HepG2 (cell line): Measurements from ENCODE around the gene MAN1C1. TPM values are rescaled to one million over a fixed set of nuclear protein-coding genes. Genes with fewer than 3 reads are reported as not detected.

Experiments
- ATAC-seq: fragments of 200-7000 bp; cut with Tn5 transposase; 3 replicates; pipeline ENCODE4 v1.9.1; 2020; ENCODE audit warnings: mild to moderate bottlenecking, moderate library complexity
- BruUV-seq: library from RNA; stranded (reverse); fragments of 400-500 nt; replicated peaks from 2 replicates; lab custom pipeline; 2021; lab: Mats Ljungman, UMichigan
- CTCF ChIA-PET: fragments of 300-600 bp; formaldehyde crosslinking; extraction: SDS; loops from one replicate; lab custom pipeline; 2021; ENCODE audit warnings: low total read pairs, inconsistent platforms, low intra/inter-chr PET ratio; lab: Yijun Ruan, JAX
- POLR2A ChIA-PET: fragments of 350-600 bp; sonication (Branson Sonifier 250); formaldehyde crosslinking; loops from one replicate; lab custom pipeline; 2020; ENCODE audit warnings: antibody characterized with exemption, inconsistent platforms; lab: Yijun Ruan, JAX
- DNase-seq: peaks from one replicate; pipeline ENCODE4 v3.0.0-alpha.2; 2015; ENCODE audit warnings: low spot score
- FAIRE-seq: peaks from 3 replicates; lab custom pipeline; 2011; peaks lifted over from hg19 to GRCh38; lab: Jason Lieb, UNC
- H2AFZ ChIP-seq: one replicate; pipeline ENCODE4 v1.6.1; 2011; ENCODE audit warnings: low read length, inconsistent platforms
- H3K27ac ChIP-seq: fragments of 300-600 bp; 3 replicates; pipeline ENCODE4 v1.8.0; 2011; ENCODE audit warnings: mixed run types, mild to moderate bottlenecking, mixed read lengths, low read length, inconsistent platforms; ENCODE audit not compliant: insufficient read depth; ENCODE audit errors: extremely low read length
- H3K27me3 ChIP-seq, 2 experiments: fragments of 200-600 bp in 1 of 2; 2 replicates in 1 of 2; 3 replicates in 1 of 2; pipeline versions ENCODE4 v1.6.0 to v1.8.0; 2011; ENCODE audit warnings: low read length in 2 of 2, mild to moderate bottlenecking in 2 of 2, moderate library complexity in 2 of 2, inconsistent platforms in 1 of 2; ENCODE audit not compliant: insufficient read depth in 2 of 2, control insufficient read depth in 1 of 2
- H3K36me3 ChIP-seq, 2 experiments: fragments of 200-600 bp in 1 of 2; replicated peaks in 1 of 2; 2 replicates in 1 of 2; 3 replicates in 1 of 2; pipeline versions ENCODE4 v1.5.1 to v1.8.0; 2011; ENCODE audit warnings: low read length in 2 of 2, inconsistent platforms in 1 of 2; ENCODE audit not compliant: insufficient read depth in 2 of 2, control insufficient read depth in 1 of 2
- H3K4me1 ChIP-seq: 2 replicates; pipeline ENCODE4 v1.5.1; 2012; ENCODE audit warnings: low read length, inconsistent platforms; ENCODE audit not compliant: insufficient read depth
- H3K4me2 ChIP-seq: 2 replicates; pipeline ENCODE4 v1.6.0; 2011; ENCODE audit warnings: low read depth, low read length, inconsistent platforms
- H3K4me3 ChIP-seq, 3 experiments: fragments of 200-600 bp in 1 of 3; sonication (generic), shearing (Covaris generic) in 1 of 3; replicated peaks in 1 of 3; 2 replicates each; pipeline ENCODE4 v1.5.1; 2011 to 2016; ENCODE audit warnings: low read length in 3 of 3, inconsistent platforms in 2 of 3, low read depth in 2 of 3, mild to moderate bottlenecking in 2 of 3, control low read depth in 1 of 3, mixed read lengths in 1 of 3; ENCODE audit not compliant: insufficient read depth in 1 of 3
- H3K79me2 ChIP-seq: one replicate; pipeline ENCODE4 v1.6.1; 2011; ENCODE audit warnings: low read length, inconsistent platforms; ENCODE audit not compliant: insufficient read depth
- H3K9ac ChIP-seq: 2 replicates; pipeline ENCODE4 v1.6.0; 2011; ENCODE audit warnings: mild to moderate bottlenecking, low read depth, low read length, inconsistent platforms; ENCODE audit not compliant: insufficient read depth
- H3K9me3 ChIP-seq: 2 replicates; pipeline ENCODE4 v1.5.1; 2012; ENCODE audit warnings: mild to moderate bottlenecking, low read length
- H4K20me1 ChIP-seq: 2 replicates; pipeline ENCODE4 v1.6.0; 2011; ENCODE audit warnings: inconsistent platforms, mild to moderate bottlenecking, low read length, moderate library complexity; ENCODE audit not compliant: insufficient read depth
- HNRNPL ChIP-seq: fragments of 200-400 bp; formaldehyde crosslinking; IDR thresholded peaks from 2 replicates; pipeline ENCODE4 v1.6.1; 2017; ENCODE audit warnings: mild to moderate bottlenecking, low read depth, low read length
- IKZF1 ChIP-seq: fragments of 450-650 bp; IDR thresholded peaks from 2 replicates; pipeline ENCODE4 v1.7.1; 2016
- KLF13 ChIP-seq: sonication (generic); formaldehyde crosslinking; IDR thresholded peaks from 2 replicates; pipeline ENCODE4 v1.4.0; 2020; ENCODE audit warnings: mild to moderate bottlenecking, missing genetic modification reagents
- WGBS: methylation state at CpG from one replicate; pipeline ENCODE4 v1.1.6; 2017; ENCODE audit warnings: low lambda C conversion rate; 5-methylcytosine and 5-hydroxymethylcytosine counted together
- in situ Hi-C: cut with HindIII; loops from 2 replicates; pipeline ENCODE4 v1.10.0; 2017; ENCODE audit warnings: low pct_unique_long_range_greater_than_20kb; ENCODE audit not compliant: extremely low pct_ligation_motif_present
- intact Hi-C: fragments of 100-400 bp; cut with micrococcal nuclease; formaldehyde crosslinking; loops from one replicate; pipeline ENCODE4 v1.10.0; 2022; ENCODE audit not compliant: unreplicated experiment
- polyA plus RNA-seq, 8 experiments: library from polyadenylated mRNA; depleted of rRNA in 3 of 8; stranded (reverse) in 7 of 8; unstranded in 1 of 8; fragments of >200 nt; fragmentation: Illumina TruSeq in 4 of 8; extraction: Trizol in 4 of 8; gene quantifications; 2 replicates each; pipeline versions ENCODE4 v1.2.1 to v1.2.3, GENCODE V29; 2011 to 2016; ENCODE audit warnings: low read depth in 4 of 8, missing spikeins in 1 of 8, mixed read lengths in 1 of 8; ENCODE audit not compliant: insufficient read depth in 1 of 8
- total RNA-seq, 5 experiments: library from RNA; depleted of rRNA; stranded (reverse); fragments of >200 nt; fragmentation: Illumina TruSeq; extraction: Trizol; gene quantifications; 2 replicates each; pipeline ENCODE4 v1.2.3, GENCODE V29; 2016; ENCODE audit warnings: low read depth in 1 of 5
- TF ChIP-seq, protein P1 (sequence below): sonication (generic); formaldehyde crosslinking; IDR thresholded peaks from 2 replicates; pipeline ENCODE4 v1.9.0; 2021; ENCODE audit warnings: mild to moderate bottlenecking, missing genetic modification reagents
- TF ChIP-seq, protein P2 (sequence below): sonication (generic); formaldehyde crosslinking; conservative IDR thresholded peaks from 2 replicates; pipeline ENCODE4 v1.8.0; 2022; ENCODE audit warnings: missing genetic modification reagents

Gene MAN1C1
- total and polyA plus RNA-seq, 2 of the 13 experiments (the other 11 are each of a cell fraction or from before 2014, with no cell fraction given), result 0.18 to 0.49 TPM

DNA sequence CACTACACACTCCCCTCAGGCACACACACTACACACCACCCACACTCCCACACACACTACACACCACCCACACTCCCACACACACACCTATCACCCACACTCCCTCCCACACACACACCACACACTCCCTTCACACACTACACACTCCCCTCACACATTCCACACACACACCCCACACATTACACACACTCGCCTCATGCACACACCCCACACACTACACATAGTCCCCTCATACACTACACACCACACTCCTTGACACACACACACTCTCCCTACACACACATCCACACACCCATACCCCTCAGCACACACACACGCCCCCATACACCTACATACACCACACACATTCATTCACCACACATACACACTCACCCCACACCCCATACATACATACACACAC, 152.4 kb downstream of the MAN1C1 start (continued):
- TF ChIP-seq, protein P1, sequence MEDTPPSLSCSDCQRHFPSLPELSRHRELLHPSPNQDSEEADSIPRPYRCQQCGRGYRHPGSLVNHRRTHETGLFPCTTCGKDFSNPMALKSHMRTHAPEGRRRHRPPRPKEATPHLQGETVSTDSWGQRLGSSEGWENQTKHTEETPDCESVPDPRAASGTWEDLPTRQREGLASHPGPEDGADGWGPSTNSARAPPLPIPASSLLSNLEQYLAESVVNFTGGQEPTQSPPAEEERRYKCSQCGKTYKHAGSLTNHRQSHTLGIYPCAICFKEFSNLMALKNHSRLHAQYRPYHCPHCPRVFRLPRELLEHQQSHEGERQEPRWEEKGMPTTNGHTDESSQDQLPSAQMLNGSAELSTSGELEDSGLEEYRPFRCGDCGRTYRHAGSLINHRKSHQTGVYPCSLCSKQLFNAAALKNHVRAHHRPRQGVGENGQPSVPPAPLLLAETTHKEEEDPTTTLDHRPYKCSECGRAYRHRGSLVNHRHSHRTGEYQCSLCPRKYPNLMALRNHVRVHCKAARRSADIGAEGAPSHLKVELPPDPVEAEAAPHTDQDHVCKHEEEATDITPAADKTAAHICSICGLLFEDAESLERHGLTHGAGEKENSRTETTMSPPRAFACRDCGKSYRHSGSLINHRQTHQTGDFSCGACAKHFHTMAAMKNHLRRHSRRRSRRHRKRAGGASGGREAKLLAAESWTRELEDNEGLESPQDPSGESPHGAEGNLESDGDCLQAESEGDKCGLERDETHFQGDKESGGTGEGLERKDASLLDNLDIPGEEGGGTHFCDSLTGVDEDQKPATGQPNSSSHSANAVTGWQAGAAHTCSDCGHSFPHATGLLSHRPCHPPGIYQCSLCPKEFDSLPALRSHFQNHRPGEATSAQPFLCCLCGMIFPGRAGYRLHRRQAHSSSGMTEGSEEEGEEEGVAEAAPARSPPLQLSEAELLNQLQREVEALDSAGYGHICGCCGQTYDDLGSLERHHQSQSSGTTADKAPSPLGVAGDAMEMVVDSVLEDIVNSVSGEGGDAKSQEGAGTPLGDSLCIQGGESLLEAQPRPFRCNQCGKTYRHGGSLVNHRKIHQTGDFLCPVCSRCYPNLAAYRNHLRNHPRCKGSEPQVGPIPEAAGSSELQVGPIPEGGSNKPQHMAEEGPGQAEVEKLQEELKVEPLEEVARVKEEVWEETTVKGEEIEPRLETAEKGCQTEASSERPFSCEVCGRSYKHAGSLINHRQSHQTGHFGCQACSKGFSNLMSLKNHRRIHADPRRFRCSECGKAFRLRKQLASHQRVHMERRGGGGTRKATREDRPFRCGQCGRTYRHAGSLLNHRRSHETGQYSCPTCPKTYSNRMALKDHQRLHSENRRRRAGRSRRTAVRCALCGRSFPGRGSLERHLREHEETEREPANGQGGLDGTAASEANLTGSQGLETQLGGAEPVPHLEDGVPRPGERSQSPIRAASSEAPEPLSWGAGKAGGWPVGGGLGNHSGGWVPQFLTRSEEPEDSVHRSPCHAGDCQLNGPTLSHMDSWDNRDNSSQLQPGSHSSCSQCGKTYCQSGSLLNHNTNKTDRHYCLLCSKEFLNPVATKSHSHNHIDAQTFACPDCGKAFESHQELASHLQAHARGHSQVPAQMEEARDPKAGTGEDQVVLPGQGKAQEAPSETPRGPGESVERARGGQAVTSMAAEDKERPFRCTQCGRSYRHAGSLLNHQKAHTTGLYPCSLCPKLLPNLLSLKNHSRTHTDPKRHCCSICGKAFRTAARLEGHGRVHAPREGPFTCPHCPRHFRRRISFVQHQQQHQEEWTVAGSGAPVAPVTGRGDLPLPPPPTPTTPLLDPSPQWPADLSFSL (CRISPR knock-in tag), result peak; percentile 74; the same call in 1 of the 2 replicates
- TF ChIP-seq KLF13 (no peak), IKZF1 (0 out of 2 replicates have a peak, but pooled peaks have one; percentile 32)
- TF ChIP-seq, all 625 proteins: peak for 3

DNA sequence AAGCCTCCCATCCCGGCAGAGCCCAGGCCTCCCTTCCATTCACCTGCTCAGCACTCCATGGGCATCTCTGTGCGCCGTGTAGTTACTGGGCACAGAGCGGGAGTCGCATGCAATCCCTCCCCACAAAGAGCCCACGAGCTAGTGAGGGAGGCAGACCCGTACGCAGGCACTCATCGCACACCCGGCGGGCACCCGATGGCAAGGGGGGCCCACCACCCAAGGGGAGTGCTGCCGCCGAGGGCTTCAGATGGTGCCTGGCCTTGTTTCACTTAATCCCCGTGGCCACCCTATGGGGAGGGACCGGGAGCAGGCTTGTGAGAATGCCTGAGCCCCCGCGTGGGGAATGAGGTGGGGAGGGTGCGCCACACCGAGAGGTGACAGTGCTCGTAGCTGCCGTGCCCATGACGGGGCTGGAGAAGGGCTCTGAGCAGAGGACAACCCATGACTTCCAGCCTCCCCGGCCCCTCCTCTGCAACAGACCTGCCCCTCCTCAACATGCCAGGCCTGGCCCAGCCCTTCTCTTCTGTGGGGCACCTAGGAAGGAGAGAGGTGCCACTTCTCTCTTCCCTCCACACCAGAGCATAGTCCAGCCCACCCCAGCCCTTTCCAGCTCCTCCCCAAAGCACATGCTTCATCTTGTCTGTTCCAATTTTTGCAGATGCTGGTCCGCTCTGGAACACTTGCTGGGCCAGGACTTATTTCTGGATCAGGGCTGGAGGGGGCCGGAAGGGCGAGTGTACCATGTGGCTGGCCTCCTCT, 153.2 kb downstream of the MAN1C1 start:
- intact Hi-C loops, result loop anchor here (10.0 kb wide), 1 partner anchor 75 kb away; no protein-coding TSS in a partner anchor
- no peak overlapping the region for H3K27ac ChIP-seq
- no TSS peak for BruUV-seq
- H3K9me3 ChIP-seq, result no peaks in the 10 kb centered on the region
- CTCF ChIA-PET, result interaction anchor here (1.1 kb wide), 1 partner anchor 8 kb away, joined by 3 read pairs; no protein-coding TSS in a partner anchor
- no peak overlapping the region for H3K4me2 ChIP-seq
- TF ChIP-seq, protein P2, sequence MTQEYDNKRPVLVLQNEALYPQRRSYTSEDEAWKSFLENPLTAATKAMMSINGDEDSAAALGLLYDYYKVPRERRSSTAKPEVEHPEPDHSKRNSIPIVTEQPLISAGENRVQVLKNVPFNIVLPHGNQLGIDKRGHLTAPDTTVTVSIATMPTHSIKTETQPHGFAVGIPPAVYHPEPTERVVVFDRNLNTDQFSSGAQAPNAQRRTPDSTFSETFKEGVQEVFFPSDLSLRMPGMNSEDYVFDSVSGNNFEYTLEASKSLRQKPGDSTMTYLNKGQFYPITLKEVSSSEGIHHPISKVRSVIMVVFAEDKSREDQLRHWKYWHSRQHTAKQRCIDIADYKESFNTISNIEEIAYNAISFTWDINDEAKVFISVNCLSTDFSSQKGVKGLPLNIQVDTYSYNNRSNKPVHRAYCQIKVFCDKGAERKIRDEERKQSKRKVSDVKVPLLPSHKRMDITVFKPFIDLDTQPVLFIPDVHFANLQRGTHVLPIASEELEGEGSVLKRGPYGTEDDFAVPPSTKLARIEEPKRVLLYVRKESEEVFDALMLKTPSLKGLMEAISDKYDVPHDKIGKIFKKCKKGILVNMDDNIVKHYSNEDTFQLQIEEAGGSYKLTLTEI (CRISPR knock-in tag), result no peak
- TF ChIP-seq HNRNPL, result peak; percentile 65; the same call in 1 of the 2 replicates
- H3K4me1 ChIP-seq, result peaks cover 51% of the 10 kb centered on the region
- POLR2A ChIA-PET, result no interaction called here
- 79% methylated on average over 11 of the region's 27 CpGs for WGBS
- no peaks in the 10 kb centered on the region for H3K36me3 ChIP-seq
- H3K4me3 ChIP-seq, result no peak overlapping the region
- FAIRE-seq (no peak), ATAC-seq (no peak), DNase-seq (no peak)
- no peak overlapping the region for H3K9ac ChIP-seq
- no peaks in the 10 kb centered on the region for H4K20me1 ChIP-seq
- H3K79me2 ChIP-seq, result no peaks in the 10 kb centered on the region
- peaks cover 7 to 21% of the 10 kb centered on the region in 2 experiments for H3K27me3 ChIP-seq
- in situ Hi-C loops, result no loop called here
- no peak overlapping the region for H2AFZ ChIP-seq
